Fibroblast of lung (primary cell): ENCODE data around the gene CDH5.

Experiments used
- EZH2 ChIP-seq: IDR thresholded peaks from 2 replicates; pipeline ENCODE4 v1.5.1; 2012; ENCODE audit warnings: low read length, control low read depth, mild to moderate bottlenecking; ENCODE audit errors: missing control alignments
- TF ChIP-seq, protein P1 (sequence below), 2 donors: IDR thresholded peaks in 1 of 2; conservative IDR thresholded peaks in 1 of 2; 1 replicate in 1 of 2; 2 replicates in 1 of 2; pipeline ENCODE4 v1.5.1; 2011 to 2012; ENCODE audit warnings: low read length in 2 of 2, control low read depth in 1 of 2, inconsistent platforms in 1 of 2, low read depth in 1 of 2, mild to moderate bottlenecking in 1 of 2

DNA sequence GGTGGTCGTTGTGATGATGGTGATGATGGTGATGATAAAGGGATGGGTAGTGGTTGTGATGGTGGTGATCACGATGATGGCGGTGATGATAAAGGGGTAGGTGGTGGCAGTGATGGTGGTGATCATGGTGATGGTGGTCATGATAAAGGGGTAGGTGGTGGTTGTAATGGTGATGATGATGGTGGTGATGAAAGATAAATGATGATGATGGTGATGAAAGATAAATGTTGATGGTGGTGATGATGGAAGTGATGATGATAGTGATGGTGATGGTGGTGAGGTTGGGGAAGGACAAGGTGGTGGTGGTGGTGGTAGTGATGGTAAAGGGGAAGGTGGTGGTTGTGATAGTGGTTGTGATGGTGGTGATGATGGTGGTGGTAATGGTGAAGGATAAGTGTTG lies 13.9 kb downstream of the CDH5 start:
- TF ChIP-seq, protein P1, sequence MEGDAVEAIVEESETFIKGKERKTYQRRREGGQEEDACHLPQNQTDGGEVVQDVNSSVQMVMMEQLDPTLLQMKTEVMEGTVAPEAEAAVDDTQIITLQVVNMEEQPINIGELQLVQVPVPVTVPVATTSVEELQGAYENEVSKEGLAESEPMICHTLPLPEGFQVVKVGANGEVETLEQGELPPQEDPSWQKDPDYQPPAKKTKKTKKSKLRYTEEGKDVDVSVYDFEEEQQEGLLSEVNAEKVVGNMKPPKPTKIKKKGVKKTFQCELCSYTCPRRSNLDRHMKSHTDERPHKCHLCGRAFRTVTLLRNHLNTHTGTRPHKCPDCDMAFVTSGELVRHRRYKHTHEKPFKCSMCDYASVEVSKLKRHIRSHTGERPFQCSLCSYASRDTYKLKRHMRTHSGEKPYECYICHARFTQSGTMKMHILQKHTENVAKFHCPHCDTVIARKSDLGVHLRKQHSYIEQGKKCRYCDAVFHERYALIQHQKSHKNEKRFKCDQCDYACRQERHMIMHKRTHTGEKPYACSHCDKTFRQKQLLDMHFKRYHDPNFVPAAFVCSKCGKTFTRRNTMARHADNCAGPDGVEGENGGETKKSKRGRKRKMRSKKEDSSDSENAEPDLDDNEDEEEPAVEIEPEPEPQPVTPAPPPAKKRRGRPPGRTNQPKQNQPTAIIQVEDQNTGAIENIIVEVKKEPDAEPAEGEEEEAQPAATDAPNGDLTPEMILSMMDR (conservative IDR thresholded peaks at IDR 0.05 in 1 of 2, IDR thresholded peaks at IDR 0.05 in 1 of 2; ENCODE audit: low read depth in 1 of 2, low read length in 2 of 2): no peak
- no peak for TF ChIP-seq EZH2
